GM20000 (cell line): ENCODE measurements around the gene POLR1A.

Experiments used
- DNase-seq: peaks from one replicate; pipeline ENCODE4 v3.0.0; 2012; ENCODE audit warnings: low spot score
- TF ChIP-seq, protein P1 (sequence below): IDR thresholded peaks from 2 replicates; pipeline ENCODE4 v1.5.1; 2012; ENCODE audit warnings: mild to moderate bottlenecking, control low read depth; ENCODE audit errors: extremely low read depth, missing control alignments

The POLR1A gene

DNA sequence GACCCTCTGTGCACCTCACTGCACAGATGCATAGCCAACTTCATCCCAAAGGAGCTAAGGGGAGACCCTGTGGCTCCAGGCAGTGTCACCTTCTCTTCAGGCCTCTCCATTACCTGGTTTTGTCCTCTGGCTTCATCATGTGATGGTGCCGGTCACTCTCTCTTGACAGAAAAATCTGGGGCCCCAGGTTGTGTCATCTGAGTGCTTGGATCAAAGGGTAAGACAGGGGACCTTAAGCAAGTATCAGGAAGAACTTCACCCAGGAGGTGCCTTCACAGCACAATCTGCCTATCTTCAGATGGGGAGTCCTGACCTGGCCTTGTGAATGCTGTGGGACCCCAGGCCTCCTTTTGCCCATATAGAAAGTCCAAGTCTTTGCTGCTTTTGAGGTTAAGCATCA lies 104.4 kb downstream of the POLR1A start:
- TF ChIP-seq, protein P1, sequence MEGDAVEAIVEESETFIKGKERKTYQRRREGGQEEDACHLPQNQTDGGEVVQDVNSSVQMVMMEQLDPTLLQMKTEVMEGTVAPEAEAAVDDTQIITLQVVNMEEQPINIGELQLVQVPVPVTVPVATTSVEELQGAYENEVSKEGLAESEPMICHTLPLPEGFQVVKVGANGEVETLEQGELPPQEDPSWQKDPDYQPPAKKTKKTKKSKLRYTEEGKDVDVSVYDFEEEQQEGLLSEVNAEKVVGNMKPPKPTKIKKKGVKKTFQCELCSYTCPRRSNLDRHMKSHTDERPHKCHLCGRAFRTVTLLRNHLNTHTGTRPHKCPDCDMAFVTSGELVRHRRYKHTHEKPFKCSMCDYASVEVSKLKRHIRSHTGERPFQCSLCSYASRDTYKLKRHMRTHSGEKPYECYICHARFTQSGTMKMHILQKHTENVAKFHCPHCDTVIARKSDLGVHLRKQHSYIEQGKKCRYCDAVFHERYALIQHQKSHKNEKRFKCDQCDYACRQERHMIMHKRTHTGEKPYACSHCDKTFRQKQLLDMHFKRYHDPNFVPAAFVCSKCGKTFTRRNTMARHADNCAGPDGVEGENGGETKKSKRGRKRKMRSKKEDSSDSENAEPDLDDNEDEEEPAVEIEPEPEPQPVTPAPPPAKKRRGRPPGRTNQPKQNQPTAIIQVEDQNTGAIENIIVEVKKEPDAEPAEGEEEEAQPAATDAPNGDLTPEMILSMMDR = no peak

DNA sequence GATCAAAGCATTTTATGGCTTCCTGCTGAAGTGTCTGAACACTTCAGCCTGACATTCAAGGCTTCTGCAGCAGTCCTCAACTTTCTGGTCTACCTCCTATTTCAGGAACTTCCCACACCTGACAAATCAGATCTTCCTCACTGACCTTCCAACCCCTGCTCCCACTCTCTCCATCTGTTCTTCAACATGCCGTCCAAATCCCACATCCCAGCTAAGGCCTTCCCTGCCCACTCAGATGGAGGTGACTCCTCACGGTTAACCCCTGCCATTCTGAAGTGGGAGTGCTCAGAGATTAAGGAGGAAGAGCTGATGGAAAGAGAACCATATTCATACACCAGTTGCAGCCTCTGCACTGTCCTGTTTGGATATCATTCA lies 104.8 kb downstream of the POLR1A start:
- TF ChIP-seq, protein P1 = no peak

More for the DNA sequence above, 104.4 kb downstream of the POLR1A start:
- DNase-seq = no peak

DNA sequence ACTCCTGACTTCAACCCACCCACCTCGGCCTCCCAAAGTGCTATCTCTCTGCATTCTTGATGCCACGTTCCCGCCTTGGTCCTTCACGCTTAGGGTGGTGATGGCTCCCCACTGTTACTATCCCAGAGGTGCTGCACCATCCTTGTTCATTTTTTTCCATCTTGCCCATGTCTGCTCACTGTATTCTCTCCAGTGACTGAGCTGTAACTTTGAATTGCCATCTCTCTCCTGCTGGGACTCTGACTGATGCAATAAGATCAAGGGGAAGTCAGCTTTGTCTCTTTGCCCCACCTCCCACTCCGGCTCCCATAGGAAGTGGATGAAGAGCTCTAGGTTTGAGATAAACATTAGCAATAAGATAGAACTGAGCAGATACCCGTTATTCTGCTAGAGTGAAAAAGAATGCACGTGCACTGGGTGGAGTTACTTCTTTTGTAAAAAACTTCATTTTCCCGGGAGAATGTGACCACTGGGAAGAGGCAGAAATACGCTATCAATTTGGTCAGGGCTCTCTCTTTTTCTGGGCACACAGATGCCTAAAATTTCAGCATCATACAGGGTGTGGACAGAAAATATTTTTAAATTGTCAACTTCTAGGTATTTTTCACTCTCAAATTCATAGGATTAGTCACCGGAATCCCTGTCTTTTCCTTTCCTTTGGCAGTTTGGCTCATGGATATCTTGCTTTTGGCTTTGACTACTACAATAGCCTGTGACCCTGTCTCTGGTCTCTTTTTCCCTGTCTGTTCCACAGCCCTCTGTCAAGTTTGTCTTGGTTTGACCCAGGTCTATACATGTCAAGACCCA lies 105.4 kb downstream of the POLR1A start:
- TF ChIP-seq, protein P1 = no peak
- DNase-seq = no peak

More for the DNA sequence above, 104.8 kb downstream of the POLR1A start:
- DNase-seq = no peak

DNA sequence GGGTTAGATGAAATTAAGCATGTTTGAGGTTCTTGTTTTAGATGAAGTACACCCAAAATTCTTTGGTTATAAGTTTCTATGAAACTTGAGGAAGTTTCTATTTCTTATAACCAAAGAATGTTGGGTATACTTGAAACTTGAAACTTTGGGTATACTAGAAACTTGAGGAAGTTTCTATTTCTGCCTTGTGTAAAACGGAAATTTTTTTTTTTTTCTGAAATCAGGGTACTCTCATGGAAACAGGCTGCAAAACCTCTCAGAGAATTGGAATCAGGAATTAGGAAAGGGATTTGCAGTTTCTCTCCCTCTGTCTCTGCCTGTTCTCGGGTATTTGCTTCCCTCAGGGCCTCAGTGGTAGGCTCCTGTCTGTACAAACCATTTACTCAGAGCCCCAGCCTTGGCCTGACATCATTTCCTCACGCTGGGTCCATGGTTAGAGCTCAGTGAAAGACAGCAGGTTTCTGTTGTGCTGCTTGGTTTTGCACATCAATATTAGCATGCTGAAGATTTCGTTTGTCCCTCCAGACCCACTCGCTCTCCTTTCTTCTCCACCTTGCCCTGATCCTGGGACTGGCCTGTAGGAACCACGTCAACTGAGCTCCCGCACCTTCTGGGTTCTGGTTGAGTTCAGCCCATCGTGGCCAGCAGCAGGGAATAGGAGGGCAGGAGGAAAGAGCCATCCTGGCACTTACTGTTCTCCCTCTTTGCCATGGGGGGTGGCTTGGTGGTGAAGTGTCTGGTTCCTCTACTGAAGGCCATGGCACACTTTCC lies 106.4 kb downstream of the POLR1A start:
- TF ChIP-seq, protein P1 = no peak
- peak; percentile 77 for DNase-seq

DNA sequence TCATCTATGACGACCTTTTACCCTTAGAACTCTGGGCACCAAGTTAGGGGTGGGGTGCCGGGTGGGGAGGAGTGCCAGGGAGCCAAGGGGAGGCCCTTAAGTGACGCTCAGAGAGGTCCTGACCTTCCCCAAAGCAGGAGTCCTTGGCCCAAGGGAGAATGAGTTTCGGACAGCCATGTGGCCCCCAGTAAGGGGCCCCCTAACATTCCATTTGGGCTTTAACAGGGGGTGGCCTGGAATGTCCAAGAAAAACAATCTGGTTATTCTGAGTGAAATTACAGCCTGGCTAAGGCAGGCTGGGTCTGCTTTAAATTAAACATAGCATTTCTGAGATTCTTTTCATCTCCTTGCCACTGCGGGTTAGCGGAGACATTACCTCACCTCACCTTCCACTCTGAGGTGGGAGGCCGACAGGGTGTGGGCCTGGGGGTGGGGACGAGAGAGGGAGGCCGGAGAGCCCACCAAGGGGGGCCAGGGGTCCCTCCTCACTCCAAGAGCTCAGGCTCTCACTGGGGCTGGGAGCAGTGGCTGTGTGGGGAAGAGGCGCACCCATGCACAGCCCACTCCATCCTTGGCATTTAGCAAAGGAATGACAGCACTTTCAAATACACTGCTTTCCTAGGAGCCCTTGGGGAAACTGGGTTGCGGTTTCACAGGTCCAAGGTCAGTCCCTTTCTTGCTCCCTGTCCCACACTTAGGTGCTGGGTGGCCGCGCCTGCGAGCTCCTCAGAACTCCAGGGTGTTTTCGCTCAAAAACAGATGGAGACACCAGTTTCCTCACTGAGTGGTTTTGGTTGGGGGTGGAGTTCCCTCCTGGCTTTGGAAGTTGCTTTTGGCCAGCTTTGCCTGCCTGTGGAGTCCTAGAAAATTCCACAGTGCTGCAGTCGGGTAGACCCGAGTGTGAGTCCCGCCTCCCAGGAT lies 107.4 kb downstream of the POLR1A start:
- DNase-seq = no peak

DNA sequence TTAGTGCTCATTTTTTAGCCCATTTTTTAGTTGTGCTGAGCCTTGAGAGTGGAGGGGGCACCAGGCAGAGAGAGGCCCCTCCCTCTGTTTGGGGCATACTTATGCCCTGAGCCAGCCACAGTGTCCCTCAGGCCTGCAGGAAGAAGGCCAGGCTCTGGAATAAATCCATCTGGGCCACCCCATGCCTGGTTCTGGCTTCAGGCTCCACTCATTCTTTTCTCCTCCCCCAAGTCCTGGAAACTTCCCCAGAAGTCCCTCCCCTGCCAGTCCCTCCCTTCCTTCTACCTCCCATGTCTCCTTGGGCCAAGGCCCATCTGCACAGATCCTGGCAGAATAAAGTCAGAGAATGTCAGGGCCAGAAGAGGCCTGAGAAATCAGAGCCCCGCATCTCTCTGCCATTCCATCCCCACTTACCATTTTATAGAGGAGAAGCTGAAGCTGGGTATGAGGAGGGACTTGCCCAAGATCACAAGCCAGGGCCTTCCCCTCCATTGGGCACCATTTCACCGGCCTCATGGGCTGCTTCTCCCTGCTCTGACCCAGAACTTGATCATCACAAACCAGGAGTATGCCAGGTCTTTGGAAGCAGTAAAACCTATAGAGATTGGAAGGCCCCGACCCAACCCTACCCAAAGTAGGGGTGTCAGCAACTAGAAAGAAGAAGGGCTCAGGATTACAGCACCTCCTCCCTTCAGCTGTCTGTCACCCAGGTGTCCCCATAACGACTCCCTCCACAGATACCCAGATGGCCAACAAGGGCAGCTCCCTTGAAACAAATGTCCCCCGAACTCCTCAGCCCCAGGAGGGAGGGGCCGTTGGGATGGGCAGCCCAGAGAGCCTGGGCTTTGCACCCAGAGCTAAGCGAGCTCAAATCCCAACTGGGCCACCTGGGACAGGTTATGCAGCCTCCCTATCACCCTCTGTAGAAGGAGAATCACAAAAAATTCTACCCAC lies 108.4 kb downstream of the POLR1A start:
- TF ChIP-seq, protein P1 = no peak
- no peak for DNase-seq

More for the DNA sequence above, 107.4 kb downstream of the POLR1A start:
- TF ChIP-seq, protein P1 = no peak
